Measurements from ENCODE around the gene GRAMD1A. TPM values are rescaled to one million over a fixed set of nuclear protein-coding genes. Genes with fewer than 3 reads are reported as not detected.

GRAMD1A gene
- total and polyA plus RNA-seq, 9 of the 15 experiments (the other 6 are each of a cell fraction or from before 2014, with no cell fraction given), result 1.4 to 63.8 (median 38.5) TPM

DNA sequence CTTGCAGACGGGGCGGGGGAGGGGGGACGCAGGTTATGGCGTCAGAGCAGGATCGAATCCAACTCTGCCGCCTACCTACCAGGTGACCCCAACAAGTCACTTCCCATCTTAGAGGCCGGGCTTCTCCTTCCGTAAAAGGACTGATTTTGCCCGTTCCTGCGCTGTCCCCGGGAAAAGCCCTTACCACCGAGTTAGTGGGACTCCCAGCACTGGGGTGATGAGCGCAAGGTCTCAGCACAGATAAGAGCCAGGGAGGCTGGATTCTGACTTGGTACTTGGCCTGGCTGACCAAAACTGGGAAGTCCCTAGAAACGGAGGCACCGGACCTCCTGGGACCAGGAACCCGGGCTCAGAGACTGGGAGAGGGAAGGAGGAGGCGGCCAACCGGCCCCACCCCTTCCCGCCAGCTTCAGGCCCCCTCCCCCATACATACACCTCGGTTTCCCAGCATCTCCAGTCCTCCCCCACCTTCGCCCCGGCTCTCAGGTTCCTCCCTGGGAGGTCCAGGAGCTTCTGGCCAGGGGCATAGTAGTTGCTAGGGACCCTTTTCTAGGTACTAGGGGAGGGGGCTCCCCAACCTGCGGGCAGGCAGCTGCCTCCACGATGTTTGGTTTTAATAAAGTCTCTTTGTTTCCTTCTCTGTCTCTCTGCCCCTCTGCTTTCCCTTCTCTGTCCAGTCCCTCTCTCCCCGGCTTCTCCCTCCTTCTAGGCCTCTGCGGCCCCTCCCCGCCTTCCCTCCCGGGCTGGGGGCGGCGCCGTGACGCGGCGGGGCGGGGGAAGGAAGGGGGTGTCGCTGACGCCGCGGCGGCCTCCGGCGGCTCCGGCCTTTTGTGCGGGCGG is at the start of gene GRAMD1A (continued):
- TF ChIP-seq PHB (CRISPR knock-in tag; IDR thresholded peaks at IDR 0.05) (no peak), ZNF140 (CRISPR knock-in tag; IDR thresholded peaks at IDR 0.05) (no peak), ZNF41 (CRISPR knock-in tag; conservative IDR thresholded peaks at IDR 0.05) (no peak), ZNF77 (CRISPR knock-in tag; IDR thresholded peaks at IDR 0.05) (no peak), ZBTB17 (CRISPR knock-in tag; IDR thresholded peaks at IDR 0.05) (no peak; the same call in 1 of the 2 replicates), KLF6 (CRISPR knock-in tag; IDR thresholded peaks at IDR 0.05; ENCODE audit: borderline replicate concordance) (no peak), NFYB (IDR thresholded peaks at IDR 0.05; ENCODE audit: extremely low read depth, insufficient read length) (no peak), TAF15 (IDR thresholded peaks at IDR 0.05; ENCODE audit: low read depth, low read length) (no peak), NR3C1 (CRISPR knock-in tag; IDR thresholded peaks at IDR 0.05) (no peak), RFX5 (IDR thresholded peaks at IDR 0.05; ENCODE audit: low read depth, low read length) (no peak), TCF7 (IDR thresholded peaks at IDR 0.05; ENCODE audit: borderline replicate concordance) (no peak), MAFF (IDR thresholded peaks at IDR 0.05; ENCODE audit: low read length) (no peak), BCOR (IDR thresholded peaks at IDR 0.05) (no peak), EZH2 (IDR thresholded peaks at IDR 0.05; ENCODE audit: borderline replicate concordance, low read depth, low read length) (no peak), NCOR1 (IDR thresholded peaks at IDR 0.05) (no peak), MXI1 (IDR thresholded peaks at IDR 0.05; ENCODE audit: low read depth, low read length) (no peak), IRF2 (CRISPR knock-in tag; IDR thresholded peaks at IDR 0.05) (no peak), EP400 (IDR thresholded peaks at IDR 0.05) (peak; percentile 45), ZNF644 (tag; IDR thresholded peaks at IDR 0.05; ENCODE audit: low read depth) (no peak), HNRNPH1 (optimal IDR thresholded peaks at IDR 0.05; ENCODE audit: low read depth, low read length) (no peak), ZNF561 (CRISPR knock-in tag; conservative IDR thresholded peaks at IDR 0.05) (no peak), SETDB1 (IDR thresholded peaks at IDR 0.05; ENCODE audit: low read length) (no peak), CSDE1 (IDR thresholded peaks at IDR 0.05) (peak in 1 of 2 experiments; percentile 34; a peak in 1 of 4 replicates), HLTF (IDR thresholded peaks at IDR 0.05) (no peak), ZFX (CRISPR knock-in tag; IDR thresholded peaks at IDR 0.05) (peak; percentile 89), TFAM (CRISPR knock-in tag; conservative IDR thresholded peaks at IDR 0.05) (no peak), ZNF23 (CRISPR knock-in tag; IDR thresholded peaks at IDR 0.05) (no peak)
- TF ChIP-seq, protein P1, sequence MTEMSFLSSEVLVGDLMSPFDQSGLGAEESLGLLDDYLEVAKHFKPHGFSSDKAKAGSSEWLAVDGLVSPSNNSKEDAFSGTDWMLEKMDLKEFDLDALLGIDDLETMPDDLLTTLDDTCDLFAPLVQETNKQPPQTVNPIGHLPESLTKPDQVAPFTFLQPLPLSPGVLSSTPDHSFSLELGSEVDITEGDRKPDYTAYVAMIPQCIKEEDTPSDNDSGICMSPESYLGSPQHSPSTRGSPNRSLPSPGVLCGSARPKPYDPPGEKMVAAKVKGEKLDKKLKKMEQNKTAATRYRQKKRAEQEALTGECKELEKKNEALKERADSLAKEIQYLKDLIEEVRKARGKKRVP (CRISPR knock-in tag; IDR thresholded peaks at IDR 0.05), result no peak
- TF ChIP-seq, protein P2, sequence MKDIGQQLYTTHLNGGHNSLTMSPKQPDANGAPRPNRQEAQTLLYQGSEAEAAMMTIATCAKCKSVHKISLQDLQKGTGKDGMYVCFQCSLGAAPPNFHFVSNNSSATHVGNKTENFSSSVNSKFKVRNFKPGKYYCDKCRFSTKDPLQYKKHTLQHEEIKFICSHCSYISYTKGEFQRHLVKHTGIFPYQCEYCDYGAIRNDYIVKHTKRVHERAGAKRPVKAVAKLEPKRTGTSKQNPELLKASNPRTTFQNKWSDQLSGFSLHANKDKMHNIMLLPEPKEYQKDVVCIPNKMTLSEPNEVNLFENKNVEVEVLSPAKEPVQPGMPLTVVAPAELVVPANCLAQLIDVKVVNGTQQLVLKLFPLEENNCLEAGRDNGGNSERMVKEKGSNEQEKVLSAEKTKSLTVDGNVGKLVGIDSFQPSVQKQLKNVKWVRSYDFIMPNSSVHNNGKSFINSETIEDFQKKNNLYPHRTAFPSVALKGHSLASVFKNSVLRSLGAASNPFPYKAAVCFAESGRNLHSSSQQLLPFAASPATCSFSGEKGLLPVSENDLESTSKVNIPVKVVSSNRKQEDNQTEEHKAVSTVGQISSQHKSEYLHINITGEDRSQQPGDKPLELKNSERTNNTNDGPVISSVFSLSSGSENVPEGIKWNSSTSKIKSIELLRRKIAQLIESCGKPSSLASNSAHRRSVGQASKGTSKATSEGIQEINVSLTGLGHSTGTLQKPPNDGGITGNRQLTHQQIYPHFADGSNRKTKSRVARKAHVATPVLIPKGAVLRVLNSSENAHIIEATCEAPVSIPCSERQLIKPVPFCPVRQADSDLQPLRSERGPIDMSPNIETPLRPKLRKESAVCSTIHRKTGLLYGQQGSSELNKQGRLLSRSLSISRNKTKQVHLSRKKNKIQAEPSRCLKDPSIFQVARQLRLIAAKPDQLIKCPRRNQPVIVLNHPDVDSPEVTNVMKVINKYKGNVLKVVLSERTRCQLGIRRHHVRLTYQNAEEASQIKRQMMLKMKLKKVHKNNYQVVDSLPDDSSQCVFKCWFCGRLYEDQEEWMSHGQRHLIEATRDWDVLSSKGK (CRISPR knock-in tag; IDR thresholded peaks at IDR 0.05), result no peak
